Hematopoietic multipotent progenitor cell (in vitro differentiated cells): Measurements from ENCODE around the gene STEEP1. TPM values are rescaled to one million over a fixed set of nuclear protein-coding genes. Genes with fewer than 3 reads are reported as not detected.

Source experiments
- DNase-seq, 3 donors: peaks; one replicate each; pipeline ENCODE4 v3.0.0-alpha.2; 2011 to 2015; ENCODE audit warnings: low read depth in 2 of 3, low spot score in 2 of 3
- total RNA-seq: library from RNA; depleted of rRNA; stranded (reverse); fragments of >200 nt; gene quantifications from one replicate; pipeline ENCODE4 v1.2.3, GENCODE V29; 2012

Gene STEEP1
- total RNA-seq: 17.8 TPM

DNA sequence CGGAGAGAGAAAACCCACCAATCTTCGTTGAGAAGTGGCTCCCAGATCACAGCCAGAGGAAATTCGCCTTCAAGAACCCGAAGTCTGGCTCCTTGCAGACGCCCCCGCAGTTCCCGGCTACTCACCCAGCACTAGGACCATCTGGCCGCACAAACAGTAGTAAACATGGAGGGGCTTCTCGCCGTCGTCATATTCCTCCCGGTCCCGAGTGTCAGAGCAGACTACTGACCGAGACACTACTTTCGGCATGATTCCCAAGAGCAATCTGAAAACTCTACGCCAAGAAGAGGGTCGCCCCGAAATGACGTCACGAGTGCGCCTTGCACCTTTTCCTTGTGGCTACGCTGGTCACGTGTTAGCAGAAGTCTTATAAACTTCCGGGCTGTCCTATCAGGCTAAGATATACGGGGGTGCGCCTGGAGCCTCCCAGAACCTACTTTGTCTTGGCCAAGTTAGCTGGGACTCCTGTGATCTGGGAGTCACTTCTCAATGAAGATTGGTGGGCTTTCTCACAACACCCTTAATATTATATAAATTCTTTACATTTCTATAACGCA is at the start of gene STEEP1:
STEEP1 (minus strand) TSS at position 303 of the 557 bp plus-strand sequence; CDS start at position 249, 54 bp downstream.
- DNase-seq: peak; percentile 57 to 94 (median 89)

DNA sequence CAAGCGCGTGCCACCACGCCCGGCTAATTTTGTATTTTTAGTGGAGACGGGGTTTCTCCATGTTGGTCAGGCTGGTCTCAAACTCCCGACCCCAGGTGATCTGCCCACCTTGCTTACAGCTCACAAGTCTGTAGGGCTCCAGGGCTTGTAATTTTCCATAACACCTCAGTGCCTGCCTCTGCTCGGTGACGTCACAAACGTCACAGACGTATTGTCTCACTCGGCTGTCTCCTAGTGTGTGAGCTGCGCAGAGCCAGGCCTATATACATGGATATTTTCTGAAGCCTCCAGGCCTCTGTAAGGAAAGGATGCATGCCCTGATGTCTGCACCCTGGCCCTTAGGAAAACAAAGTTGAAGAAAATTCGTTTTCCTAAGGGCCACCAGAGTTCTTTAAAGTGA is 49.6 kb upstream of the STEEP1 start:
- no peak for DNase-seq

DNA sequence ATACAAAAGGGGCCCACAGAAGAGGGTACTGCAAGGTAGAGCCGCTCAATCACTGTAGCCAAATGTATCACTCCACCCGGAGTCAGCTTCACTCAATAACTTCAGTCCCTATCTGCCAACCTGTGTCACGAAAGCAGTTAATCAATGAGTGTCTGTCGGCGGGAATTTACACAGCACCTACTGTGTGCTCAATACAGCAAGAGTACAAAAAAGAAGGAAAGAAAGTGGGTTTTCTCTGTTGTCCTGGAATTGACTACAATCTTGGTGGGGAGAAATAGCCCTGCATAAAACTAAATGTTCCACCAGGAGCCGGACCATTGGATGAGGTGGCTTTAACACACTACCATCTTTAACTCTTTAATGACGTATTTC is 41.8 kb upstream of the STEEP1 start:
- no peak for DNase-seq

DNA sequence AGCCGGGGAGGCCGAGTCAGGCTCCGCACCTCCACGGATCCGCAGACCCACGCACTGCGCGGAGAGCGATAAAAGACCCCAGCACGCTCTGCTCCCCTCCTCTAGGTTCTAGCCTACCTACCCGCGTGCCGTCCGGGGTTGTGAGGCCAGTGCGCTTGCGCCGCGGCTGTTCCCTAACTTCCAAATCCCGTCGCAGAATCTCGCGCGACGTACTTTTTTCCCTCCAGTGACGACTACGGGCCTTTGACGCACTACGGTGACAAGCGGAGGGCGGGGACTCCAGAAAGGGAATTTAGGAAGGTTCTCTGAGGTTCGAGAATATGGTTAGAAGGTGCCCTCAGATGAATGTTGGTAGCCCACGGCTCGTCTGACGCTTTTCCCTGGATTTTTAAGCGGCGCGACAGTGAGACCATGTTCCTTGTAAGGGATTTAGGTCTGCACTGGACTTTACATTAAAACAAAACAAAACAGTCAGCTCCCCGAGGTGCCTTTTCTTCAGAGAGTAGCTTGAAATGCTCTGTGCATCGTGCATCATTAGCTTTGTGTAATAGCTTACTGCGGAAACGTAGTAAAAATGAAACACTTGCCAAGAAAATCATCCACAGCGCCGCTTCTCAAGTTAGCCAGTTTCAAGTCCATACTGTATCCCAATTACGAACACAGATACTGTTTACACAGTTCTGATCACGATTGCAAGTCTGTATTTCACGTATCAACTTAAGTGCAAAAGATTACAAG is 41.2 kb upstream of the STEEP1 start, which contains the start of gene NKRF:
NKRF (minus strand) TSS at position 145 of the 738 bp plus-strand sequence.
- peak; percentile 78 to 95 (median 92) for DNase-seq

DNA sequence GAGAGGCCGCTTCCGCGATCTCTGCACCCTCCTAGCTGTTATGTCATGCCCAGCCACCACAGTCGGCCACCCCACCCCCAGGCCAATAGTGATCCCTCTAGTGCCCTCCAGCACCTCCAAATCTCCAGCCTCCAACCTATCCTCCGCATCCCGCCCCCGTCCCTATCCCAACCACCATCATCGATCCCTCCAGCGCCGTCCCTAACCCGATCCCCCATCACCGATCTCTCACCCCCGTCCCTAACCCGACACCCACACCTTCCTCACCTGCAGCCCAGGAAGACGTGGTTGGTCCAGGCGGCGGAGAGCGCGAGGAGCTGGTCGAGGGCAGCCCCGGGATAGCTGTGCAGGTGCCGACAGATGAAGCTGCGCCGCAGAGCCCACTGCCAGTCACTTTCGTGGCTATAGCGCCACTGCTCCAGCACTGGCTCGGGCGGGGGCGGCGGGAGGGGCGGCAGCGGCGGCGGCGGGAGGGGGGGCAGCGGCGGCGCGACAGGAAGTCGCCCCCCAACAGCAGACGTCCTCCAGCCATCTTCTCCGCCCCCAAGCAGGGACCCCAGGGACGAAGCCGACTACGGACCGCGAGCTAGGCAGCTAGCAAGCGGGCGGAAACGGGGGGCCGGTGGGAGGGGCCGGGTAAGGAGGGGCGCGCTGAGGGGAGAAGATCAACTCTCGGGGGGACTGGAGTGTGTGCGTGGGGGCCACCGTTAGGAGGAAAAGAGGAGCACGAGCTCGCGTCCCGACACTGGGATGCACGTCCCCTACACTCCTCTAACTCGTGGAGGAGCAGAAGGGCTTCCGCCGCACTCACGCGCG is 40.5 kb upstream of the STEEP1 start:
- DNase-seq: peak; percentile 23 to 50 (median 50)

DNA sequence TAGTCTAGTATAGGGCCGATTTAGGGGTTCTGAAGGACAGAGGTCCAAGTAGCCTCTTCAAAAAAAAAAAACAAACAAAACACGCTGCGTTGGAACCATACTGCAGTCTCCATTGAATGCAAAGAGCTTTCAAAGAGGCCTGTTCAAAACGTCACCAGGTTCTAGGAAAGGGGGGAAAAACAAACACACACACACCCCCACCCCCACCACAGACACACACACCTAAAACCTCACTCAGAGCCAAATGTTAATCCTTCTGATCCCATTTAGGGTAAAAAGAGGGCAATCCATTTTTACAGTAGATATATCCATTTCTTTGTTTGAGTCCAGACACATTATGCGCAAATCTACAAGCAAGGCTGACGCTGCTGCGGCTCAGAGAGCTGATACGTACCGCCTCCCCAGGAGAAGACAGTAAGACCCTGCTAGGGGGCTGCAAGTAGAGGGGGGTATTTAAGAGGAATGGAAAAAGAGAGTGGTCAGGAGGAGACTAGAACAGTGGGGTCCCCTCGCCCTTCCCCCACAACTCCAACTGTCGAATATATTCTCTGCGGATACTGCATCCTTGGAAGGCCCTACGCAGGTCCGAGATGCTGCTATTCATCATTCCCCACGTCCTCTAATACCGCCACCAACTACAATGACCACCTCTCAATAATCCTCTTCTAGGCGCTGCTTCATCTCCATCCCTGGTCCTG is 39.7 kb upstream of the STEEP1 start:
- DNase-seq: no peak

DNA sequence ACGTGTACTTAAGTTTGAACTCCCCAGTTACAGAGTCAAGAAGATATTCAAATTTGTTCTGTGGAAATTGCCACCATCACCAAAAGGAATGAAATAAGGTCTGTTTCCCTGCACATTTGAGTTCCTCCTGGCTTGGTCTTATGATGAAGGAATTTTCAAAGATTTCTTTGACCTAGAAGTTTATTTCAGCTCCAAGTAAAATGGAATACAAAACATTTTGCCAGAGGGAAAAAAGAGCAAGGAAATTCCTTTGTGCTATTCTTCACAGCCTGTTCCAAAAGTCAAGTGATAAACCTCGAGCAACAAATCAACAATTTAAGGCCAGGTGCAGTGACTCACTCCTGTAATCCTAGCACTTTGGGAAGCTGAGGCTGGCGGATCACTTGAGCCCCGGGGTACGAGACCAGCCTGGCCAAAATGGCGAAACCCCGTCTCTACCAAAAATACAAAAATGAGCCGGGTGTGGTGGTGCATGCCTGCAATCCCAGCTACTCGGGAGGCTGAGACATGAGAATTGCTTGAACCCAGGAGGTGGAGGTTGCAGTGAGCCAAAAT is 37.6 kb upstream of the STEEP1 start:
- no peak for DNase-seq

DNA sequence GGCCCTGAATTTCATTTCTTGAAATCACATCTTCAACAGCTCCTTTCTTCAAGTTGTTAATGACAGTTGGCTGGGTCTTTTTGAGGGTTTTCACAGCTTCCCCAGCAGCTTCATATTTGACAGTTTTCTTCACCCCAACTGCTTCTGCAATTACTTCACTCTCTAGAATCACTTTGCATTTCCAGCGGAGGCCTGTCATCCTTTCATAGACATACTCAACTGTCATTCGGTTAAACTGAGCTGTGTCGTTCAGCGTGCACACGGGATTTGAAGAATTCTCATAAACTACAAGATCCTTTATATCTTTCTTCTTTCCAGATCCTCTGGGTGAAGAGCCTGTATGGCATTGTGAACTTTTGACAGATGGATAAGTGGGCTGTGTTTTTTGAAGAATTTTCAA is 24.6 kb upstream of the STEEP1 start:
- no peak for DNase-seq

DNA sequence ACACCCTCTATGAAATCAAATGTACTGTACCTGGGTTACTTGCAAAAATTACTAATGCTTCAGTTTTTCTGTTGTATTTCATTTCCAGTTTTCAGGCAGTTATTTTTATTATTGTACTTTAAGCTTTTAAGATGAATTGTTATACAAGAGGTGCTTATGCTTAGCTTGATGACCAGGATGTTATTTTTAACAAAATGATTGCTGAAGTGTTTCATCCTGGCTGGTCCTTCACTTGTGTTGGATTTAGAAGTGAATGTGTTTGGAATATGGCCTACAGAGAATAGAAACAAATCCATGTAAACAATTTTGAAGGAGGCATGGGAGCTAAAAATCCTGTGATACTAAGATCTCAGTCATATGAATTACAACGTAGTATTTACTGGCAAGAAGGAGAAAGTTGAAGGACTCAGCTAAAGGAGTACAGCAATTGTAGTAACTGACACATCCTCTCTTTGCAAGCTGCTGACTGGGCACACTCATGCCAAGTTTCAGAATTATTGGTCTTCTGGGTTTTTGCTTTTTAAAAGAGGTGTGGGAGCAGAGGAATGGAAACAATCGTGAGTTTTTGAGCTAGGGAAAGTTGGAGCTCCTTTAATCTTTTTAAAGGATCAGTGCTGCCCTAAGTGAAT is 18.3 kb upstream of the STEEP1 start:
- no peak for DNase-seq

DNA sequence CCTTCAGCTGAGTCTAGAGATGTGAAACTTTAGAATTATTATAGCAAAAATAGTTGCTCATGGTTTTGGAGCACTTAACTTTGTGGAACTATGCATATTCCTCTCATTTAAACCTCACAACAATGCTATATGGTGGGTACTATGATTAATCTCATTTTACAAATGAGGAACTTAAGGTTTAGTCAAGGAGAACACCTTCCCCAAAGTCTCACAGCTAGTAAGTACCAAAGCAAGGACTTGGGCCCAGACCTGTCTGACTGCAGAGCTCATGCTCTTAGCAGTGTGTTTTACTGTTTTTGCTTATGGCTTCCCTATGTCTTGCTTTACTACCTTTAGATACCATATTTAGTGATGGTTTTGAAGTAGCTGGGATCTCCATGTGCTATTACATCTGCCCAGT is 14.2 kb upstream of the STEEP1 start:
- DNase-seq: no peak

DNA sequence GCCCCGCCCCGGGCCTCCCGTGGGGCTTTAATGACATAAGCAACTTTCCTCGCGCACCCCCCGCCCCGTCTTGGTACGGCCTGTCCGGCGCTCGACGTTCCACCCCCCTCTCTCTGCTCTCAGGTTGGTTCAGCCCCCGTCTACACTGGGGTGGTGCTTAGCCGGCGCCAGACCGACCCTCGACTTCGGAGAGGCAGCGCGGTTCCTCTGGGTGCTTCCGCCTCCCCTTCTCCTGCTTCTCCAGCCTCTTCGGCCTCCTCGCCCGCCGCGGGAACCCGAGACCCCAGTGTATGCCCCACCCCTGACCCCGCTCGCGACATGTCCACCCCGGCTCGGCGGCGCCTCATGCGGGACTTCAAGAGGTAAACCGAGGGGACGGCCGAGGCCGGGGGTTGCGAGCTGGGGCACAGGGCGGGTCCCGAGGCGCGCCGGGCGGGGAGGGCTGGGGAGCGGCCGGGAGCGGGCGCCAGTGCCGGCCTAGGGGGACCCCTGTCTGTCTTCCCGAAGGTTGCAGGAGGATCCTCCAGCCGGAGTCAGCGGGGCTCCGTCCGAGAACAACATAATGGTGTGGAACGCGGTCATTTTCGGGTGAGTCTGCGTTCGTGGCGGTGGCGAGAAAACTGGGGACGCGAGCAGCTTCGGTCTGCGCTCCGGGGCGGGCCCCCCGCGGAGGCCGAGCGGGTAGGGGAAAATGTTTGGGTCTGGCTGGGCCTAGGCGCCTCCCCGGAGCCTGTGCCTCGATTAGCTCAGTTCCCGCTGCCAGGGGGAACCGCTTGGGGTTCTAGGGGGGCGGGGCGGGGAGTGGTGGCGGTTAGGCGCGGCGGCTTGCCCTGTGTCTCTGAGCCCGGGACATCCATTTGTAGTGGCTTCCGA is 9.4 kb upstream of the STEEP1 start, which contains the start of gene UBE2A:
UBE2A (plus strand) TSS at position 170 of the 873 bp plus-strand sequence; CDS start at position 319, 149 bp downstream.
- peak; percentile 62 to 94 (median 91) for DNase-seq

DNA sequence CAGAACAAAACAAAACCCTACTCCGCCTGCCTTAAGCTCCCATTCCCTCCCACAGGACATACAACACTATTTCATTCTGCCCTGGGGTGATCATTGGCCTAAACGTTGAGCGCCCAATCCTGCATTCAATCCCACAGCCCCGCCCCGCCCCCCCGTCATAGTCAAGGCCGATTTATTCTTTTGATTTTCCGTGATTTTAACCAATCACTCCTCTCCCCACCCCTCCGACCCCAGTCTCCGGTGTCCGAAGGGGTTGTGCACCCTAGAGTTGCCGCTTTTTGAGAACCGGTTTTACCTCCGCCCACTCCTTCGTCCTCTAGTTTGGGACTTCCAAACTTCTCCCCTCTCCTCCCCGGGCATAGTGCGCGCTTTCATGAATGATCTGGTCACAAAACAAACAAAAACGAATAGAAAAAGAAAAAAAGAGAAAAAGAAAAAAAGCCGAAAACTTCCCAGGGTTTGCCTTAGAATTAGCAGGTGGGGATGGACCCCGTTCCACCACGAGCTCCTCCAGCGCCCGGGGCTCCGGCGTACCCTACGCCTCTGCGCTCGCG is 8.7 kb upstream of the STEEP1 start:
- no peak for DNase-seq

DNA sequence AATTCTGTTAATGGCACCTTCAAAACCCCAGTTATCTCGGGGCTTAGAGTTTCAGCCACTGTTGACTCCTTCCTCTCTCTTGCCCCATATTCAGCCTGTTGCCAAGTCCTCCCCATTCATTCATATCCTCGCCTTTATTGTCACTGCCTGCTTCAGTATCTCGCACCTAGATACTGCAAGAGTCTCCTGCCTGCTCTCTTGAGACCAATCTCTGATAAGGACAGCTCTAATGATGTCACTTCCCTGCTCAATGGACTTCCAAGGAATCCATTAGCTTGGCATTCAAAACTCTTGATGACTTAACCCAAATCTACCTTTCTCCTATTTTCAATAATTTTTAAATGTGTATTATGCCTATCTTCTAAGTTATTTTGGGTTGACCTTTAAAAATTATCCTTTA is 8.0 kb upstream of the STEEP1 start:
- DNase-seq: no peak

DNA sequence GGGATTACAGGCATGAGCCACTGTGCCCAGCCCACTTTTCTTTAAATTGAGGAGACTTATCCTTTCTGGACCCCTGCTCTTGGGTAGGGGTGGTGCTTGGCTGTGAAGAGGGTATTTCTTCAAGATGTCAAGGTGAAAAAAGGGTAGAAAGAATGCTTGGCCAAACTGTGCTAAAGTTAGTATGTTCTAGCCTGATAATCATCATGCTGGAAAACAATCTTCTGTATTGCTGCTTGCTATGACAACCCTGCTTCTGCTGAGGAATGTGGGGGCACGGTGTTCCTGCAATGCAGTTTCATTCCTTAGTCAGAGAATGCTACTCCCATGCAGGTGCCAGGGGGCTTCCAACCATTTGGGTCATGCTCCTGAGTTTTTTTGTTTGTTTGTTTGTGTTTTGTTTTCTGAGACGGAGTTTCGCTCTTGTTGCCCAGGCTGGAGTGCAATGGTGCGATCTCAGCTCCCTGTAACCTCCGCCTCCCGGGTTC is 5.2 kb upstream of the STEEP1 start:
- DNase-seq: no peak

DNA sequence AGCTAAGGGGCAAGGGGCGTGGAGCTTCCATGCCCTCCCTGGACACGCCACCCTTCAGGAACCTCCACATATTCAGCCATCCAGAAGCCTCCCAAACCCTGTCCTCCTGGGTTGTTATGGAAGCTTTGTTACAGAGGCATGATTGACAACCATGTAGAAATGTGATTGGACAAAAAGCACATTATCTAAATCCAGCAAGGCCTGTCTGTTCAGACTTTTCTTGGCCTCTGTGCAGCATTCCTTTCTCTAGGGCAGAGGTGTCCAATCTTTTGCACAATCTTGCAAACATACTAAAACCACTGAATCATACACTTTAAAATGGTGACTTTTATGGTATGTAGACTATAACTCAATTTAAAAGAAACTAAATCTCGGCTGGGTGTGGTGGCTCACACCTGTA is 12.7 kb downstream of the STEEP1 start:
- no peak for DNase-seq

DNA sequence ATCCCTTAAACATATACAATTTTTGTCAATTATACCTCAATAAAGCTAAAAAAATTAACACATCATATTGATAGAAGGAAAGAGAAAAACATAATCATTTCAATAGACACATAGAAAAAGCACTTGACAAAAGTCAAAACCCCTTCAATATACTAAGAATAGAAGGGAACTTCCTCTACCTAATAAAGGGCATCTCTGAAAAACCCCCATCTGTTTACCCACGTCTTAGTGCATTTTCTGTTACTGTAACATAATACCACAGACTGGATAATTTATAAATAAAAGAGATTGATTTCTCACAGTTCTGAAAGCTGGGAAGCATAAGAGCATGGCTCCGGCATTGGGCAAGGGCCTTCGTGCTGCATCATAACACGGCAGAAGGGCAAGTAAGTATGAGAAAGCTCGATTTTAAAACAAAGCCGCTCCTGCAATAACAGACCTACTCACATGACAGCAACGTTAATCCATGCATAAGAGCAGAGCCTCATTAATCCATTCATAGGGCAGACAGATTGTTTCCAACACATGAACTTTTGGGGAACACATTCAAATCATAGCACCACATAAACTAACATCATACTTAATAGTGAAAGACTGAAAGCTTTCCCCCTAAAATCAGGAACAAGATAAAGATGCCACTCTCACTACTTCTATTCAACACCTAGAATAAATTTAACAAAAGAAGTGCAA is 15.7 kb downstream of the STEEP1 start:
- DNase-seq: no peak

DNA sequence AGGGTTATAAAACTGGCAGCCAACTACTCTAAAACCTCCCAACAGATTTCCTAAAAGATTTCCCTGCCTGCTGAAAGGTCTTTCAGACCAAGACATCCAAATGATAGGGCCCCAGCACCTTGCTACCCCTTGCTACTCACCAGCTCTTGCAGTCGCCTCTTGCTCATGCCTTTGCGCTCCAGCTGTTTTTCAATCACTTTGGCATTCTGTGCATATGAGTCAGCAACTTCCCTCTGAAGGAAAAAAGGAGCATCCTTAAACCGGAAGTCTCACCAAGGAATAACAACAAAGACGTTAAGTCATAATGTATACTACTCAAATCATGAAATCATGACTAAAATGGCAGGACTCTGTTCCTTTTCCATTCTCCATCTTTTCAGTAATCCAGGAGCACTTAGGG is 24.0 kb downstream of the STEEP1 start:
- DNase-seq: no peak

DNA sequence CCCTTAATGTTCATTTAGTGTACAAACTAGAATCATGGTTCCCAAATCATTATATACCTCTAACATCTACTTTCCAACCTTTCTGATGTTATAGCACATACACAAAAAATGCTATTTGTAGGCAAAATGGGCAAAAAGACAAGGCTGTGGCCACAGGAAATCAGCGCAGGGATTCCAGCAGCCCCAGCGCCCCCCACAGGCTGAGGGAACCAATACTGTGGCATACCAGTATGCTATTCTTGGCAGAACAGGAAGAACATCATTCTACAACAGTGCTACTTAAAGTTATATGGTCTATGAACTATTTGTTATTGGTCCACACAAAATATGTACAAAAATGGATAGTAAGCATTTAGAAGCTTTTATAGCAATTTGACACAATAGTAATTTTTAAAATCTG is 25.3 kb downstream of the STEEP1 start:
- no peak for DNase-seq
